GM19438 (cell line): ENCODE data around the gene MBIP.

Experiments used
- ATAC-seq: cut with Tn5 transposase; IDR thresholded peaks from one replicate; pipeline ENCODE4 v1.9.1; 2021; ENCODE audit warnings: low read depth; ENCODE audit not compliant: unreplicated experiment

Gene MBIP

GRCh38 chr14:36271222-36271621, 49.2 kb downstream of the MBIP start:
- ATAC-seq: no peak

- ATAC-seq: no peak
These were observed 50.2 kb downstream of the MBIP start for GRCh38 chr14:36270191-36270590.

GRCh38 chr14:36268121-36268520, 52.3 kb downstream of the MBIP start:
- no peak for ATAC-seq

GRCh38 chr14:36264595-36264994, 55.8 kb downstream of the MBIP start:
- ATAC-seq: no peak

GRCh38 chr14:36264107-36264506, 56.3 kb downstream of the MBIP start:
- ATAC-seq: no peak

- no peak for ATAC-seq
These were observed 59.3 kb downstream of the MBIP start for GRCh38 chr14:36260970-36261640.

- ATAC-seq: no peak
These were observed 62.2 kb downstream of the MBIP start for GRCh38 chr14:36258241-36258640.

- no peak for ATAC-seq
These were observed 64.2 kb downstream of the MBIP start for GRCh38 chr14:36256126-36256801.

GRCh38 chr14:36254020-36254624, 66.3 kb downstream of the MBIP start:
- ATAC-seq: no peak
